AG09309 (cell line): ENCODE measurements around the gene SDK1.

Experiments used
- DNase-seq: peaks from one replicate; pipeline ENCODE4 v3.0.0-alpha.2; 2010; ENCODE audit warnings: low read depth
- H3K4me3 ChIP-seq: 2 replicates; pipeline ENCODE4 v1.5.1; 2011; ENCODE audit warnings: mild to moderate bottlenecking, low read depth, low read length, moderate library complexity; ENCODE audit not compliant: control insufficient read depth
- CTCF ChIP-seq: IDR thresholded peaks from 2 replicates; pipeline ENCODE4 v1.5.1; 2011; ENCODE audit warnings: mild to moderate bottlenecking, low read depth, low read length, inconsistent platforms; ENCODE audit not compliant: insufficient read depth, control insufficient read depth; ENCODE audit errors: missing control alignments

Gene SDK1

GRCh38 chr7:4158441-4159153, 857.5 kb downstream of the SDK1 start:
- no peak for DNase-seq
- no peak overlapping the region for H3K4me3 ChIP-seq
- no peak for TF ChIP-seq CTCF

GRCh38 chr7:4159154-4159501, 858.1 kb downstream of the SDK1 start:
- TF ChIP-seq CTCF: no peak
- no peak for DNase-seq
- no peak overlapping the region for H3K4me3 ChIP-seq

GRCh38 chr7:4159761-4160554, 858.9 kb downstream of the SDK1 start:
- no peak overlapping the region for H3K4me3 ChIP-seq
- no peak for TF ChIP-seq CTCF
- no peak for DNase-seq

GRCh38 chr7:4162884-4163564, 862.0 kb downstream of the SDK1 start:
- no peak for DNase-seq
- no peak for TF ChIP-seq CTCF
- no peak overlapping the region for H3K4me3 ChIP-seq

GRCh38 chr7:4163565-4164203, 862.6 kb downstream of the SDK1 start:
- TF ChIP-seq CTCF: no peak
- no peak for DNase-seq
- H3K4me3 ChIP-seq: no peak overlapping the region

GRCh38 chr7:4164556-4164955, 863.5 kb downstream of the SDK1 start:
- no peak for DNase-seq
- TF ChIP-seq CTCF: no peak
- H3K4me3 ChIP-seq: no peak overlapping the region
